GM10248 (cell line): ENCODE results near the gene KLHL17.

ENCODE experiments used
- CTCF ChIA-PET: fragments of 300-600 bp; sonication (Branson Sonifier 250); formaldehyde crosslinking; extraction: SDS; loops from one replicate; lab custom pipeline; 2021; ENCODE audit warnings: antibody characterized with exemption; lab: Yijun Ruan, JAX
- POLR2A ChIA-PET: fragments of 350-650 bp; sonication (Branson Sonifier 250); formaldehyde crosslinking; extraction: SDS; loops from one replicate; lab custom pipeline; 2020; ENCODE audit warnings: antibody characterized with exemption; lab: Yijun Ruan, JAX
- DNase-seq: peaks from one replicate; pipeline ENCODE4 v3.0.0; 2012; ENCODE audit errors: extremely low spot score
- TF ChIP-seq, protein P1 (sequence below): IDR thresholded peaks from 2 replicates; pipeline ENCODE4 v1.5.1; 2012; ENCODE audit warnings: mild to moderate bottlenecking, low read depth; ENCODE audit errors: extremely low read depth, missing control alignments, control extremely low read depth

KLHL17 gene

DNA sequence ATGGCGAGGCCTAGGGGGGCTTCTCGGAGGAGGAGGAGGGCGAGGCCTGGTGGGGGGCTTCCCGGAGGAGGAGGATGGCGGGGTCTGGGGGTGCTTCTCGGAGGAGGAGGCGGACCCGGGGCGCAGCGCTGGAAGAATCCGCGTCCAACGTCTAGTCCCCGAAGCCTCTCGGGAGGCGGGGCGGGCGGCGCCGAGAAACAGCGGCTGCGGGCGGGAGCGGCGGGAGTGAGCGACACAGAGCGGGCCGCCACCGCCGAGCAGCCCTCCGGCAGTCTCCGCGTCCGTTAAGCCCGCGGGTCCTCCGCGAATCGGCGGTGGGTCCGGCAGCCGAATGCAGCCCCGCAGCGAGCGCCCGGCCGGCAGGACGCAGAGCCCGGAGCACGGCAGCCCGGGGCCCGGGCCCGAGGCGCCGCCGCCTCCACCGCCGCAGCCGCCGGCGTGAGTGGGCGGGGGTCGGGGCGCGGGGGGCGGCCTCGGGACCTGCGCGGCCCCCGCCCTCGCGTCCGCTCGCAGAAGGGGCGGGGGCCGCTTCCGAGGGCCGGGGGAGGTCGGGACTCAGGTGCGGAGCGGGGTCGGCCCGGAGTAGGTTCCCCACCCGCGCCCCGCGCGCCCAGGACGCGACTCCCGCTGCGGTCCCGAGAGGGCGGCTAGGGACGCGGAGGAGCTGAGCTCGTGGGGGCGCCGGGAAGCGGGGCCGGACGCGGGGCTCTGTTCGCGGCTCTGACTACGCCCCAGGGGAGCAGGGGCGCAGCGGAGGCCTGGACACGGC is at the start of gene KLHL17:
KLHL17 (plus strand) TSS at position 222 of the 769 bp plus-strand sequence; CDS start at position 332, 110 bp downstream.
- ChIA-PET CTCF (interaction anchor here (0.7 to 1.0 kb wide), 2 partner anchors 12 to 16 kb away, joined by 3 to 5 read pairs; no protein-coding TSS in a partner anchor), POLR2A (no interaction called here)
- peak; percentile 89 for DNase-seq
- TF ChIP-seq, protein P1, sequence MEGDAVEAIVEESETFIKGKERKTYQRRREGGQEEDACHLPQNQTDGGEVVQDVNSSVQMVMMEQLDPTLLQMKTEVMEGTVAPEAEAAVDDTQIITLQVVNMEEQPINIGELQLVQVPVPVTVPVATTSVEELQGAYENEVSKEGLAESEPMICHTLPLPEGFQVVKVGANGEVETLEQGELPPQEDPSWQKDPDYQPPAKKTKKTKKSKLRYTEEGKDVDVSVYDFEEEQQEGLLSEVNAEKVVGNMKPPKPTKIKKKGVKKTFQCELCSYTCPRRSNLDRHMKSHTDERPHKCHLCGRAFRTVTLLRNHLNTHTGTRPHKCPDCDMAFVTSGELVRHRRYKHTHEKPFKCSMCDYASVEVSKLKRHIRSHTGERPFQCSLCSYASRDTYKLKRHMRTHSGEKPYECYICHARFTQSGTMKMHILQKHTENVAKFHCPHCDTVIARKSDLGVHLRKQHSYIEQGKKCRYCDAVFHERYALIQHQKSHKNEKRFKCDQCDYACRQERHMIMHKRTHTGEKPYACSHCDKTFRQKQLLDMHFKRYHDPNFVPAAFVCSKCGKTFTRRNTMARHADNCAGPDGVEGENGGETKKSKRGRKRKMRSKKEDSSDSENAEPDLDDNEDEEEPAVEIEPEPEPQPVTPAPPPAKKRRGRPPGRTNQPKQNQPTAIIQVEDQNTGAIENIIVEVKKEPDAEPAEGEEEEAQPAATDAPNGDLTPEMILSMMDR = no peak

DNA sequence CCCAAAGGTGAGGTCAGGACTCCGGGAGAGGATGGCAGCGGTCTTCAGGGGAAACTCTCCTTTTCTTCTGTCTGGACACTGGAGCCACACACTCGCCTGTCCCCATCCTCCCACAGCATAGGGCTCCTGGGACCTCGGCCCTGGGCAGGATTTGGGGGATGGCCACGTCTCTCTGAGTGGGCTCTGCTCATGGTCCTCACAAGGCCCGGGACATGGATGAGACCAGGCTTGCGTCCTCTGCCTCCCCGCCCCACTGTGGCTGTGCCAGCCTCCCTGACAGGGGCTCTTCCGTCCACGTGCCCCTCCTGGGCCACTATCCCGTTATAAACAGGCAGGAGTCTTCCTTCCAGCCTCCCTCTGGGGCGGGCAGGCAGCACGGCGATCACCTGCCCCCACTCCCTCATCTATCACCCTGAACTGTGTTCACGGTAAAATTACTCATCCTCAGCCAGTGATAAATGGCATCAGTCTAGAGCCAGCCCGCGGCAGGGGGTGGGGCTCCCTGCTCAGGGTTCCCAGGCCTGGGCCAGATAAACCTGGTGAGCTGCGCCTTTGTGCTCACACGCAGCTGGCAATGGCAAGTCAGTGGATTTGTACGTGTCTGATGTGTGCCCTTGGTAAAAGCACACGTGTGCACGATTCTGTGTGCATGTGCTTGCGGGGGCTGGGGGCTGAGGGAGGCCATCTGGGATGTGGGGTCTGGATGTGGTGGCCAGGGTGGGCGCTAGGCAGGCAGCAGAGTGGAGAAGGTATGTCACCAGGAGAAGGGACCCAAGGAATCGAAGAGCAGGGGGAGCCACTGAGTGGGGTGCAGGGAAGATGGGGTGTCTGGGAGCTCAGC is 49.3 kb upstream of the KLHL17 start:
- TF ChIP-seq, protein P1 = no peak

DNA sequence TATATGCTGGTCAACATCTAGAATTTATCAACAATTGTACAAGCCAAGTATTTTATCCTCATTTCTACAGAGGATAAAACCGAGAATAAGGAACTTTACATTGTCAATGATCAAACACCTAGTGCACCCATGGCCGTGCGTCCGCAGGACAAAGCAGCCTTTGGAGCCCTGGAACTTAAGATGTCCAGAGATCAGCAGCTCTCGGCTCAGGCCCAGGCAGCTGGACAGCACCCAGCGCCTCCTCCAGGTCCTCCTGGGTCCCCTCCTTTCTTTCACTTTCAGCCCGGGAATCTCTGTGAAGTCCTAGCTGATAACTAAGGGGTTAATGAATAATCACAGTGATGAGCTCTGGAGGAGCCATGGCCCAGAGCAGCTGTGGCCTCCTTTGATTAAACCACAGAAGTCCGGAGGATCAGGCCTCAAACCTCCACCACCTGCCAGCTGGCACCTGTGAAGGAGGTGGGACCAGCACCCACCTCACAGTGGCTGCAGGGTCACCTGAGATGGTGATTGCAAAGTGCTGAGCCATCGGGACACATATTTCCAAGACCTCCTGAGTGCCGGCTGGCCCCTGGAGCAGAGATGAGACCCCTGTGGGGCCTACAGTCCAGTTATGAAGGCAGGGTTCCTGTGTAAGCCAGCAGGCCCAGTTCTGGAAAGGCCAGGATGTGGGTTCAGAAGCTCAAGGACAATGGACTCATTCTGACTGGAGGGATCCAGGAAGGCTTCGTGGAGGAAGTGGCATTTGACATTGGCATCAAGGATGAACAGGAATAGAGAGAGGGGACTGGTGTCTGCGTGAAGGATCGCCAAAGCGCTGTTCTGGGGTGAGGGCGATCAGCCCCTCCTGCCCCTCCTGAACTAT is 48.3 kb upstream of the KLHL17 start:
- POLR2A ChIA-PET = no interaction called here
- no peak for DNase-seq
- CTCF ChIA-PET = interaction anchor here (0.9 kb wide), 1 partner anchor 8 kb away, joined by 3 read pairs; no protein-coding TSS in a partner anchor
- TF ChIP-seq, protein P1 = no peak

More for the DNA sequence above, 49.3 kb upstream of the KLHL17 start:
- CTCF ChIA-PET = no interaction called here
- DNase-seq = no peak
- POLR2A ChIA-PET = no interaction called here

DNA sequence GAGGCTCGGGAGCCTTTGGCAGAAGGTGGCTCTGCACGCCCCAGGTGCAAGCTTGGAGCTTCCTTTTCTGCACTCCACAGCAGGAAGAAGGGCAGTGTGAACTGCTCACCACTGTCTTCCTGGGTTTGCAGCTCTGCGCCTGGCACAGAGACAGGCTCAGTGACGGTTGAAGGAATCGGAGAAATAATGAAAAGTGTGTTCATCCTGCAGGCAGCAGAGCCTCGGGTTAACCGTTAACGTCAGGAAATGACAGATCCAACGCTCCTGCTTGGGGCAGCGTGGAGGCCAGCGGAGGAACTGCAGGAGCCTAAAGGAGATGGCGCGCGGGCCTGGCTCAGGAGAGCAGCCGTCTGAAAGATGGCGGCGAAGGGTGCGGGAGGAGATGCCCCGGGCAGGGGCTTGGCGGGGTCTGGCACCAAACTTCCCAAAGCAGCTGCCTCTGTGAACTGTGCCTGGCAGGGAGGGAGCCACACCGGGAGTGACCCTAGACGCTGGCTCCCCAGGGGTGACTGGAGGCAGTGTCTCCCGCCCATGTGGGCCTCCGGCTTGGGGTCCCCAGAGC is 47.6 kb upstream of the KLHL17 start:
- CTCF ChIA-PET = interaction anchor here (0.9 kb wide), 1 partner anchor 9 kb away, joined by 3 read pairs; no protein-coding TSS in a partner anchor
- POLR2A ChIA-PET = no interaction called here
- TF ChIP-seq, protein P1 = no peak
- DNase-seq = no peak

DNA sequence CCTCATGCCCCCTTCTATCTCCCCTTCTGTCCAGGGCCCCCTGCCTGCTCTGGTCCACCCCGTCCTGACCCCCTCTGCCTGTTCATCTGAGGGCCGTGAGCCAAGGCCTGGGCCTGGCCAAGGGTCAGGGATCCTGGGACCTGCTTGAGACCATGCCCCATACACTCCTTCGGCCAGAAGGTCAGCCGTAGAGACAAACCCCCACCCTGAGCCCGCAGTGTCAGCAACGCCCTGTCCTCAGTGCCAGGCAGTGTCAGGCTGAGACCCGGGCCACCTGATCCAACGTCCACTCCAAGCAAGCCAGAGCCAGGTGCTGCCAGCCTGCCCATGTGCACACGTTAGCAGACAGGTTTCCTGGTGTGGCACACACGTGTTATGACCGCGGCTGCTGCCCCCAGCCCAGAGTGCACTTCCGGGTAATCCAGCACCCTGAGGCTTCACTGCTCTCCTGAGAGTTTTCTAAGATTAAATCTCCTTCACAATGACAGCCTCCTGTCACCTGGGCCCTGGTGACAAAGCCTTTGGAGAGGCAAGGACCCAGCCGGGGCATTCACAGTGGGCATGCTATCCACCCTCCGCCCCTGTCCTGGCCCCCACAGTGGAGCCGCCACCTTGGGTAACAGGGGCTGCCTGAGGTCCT is 46.8 kb upstream of the KLHL17 start:
- ChIA-PET POLR2A (no interaction called here), CTCF (interaction anchor here (3.0 kb wide), 1 partner anchor 8 kb away, joined by 14 read pairs; no protein-coding TSS in a partner anchor)
- TF ChIP-seq, protein P1 = no peak
- DNase-seq = no peak
